Fibroblast of pulmonary artery (primary cell): Measurements from ENCODE around the gene CHCHD1.

Experiments used
- DNase-seq: peaks from one replicate; pipeline ENCODE4 v3.0.0-alpha.2; 2010; ENCODE audit warnings: low read depth
- H3K4me3 ChIP-seq: replicated peaks from 2 replicates; pipeline ENCODE4 v1.5.1; 2011; ENCODE audit warnings: low read depth, mild to moderate bottlenecking, control low read depth, low read length, moderate library complexity
- CTCF ChIP-seq: IDR thresholded peaks from 2 replicates; pipeline ENCODE4 v1.5.1; 2011; ENCODE audit warnings: mild to moderate bottlenecking, control low read depth, low read length, inconsistent platforms; ENCODE audit errors: missing control alignments

CHCHD1 gene

GRCh38 chr10:73779018-73779417 lies 2.8 kb upstream of the CHCHD1 start:
- TF ChIP-seq CTCF, result no peak
- no peak overlapping the region for H3K4me3 ChIP-seq
- DNase-seq, result no peak

GRCh38 chr10:73779539-73780197 lies 2.2 kb upstream of the CHCHD1 start:
- no peak for DNase-seq
- H3K4me3 ChIP-seq, result no peak overlapping the region
- no peak for TF ChIP-seq CTCF

- no peak overlapping the region for H3K4me3 ChIP-seq
- TF ChIP-seq CTCF, result no peak
- DNase-seq, result no peak
Measured at GRCh38 chr10:73780301-73780700, 1.5 kb upstream of the CHCHD1 start.

GRCh38 chr10:73780966-73781365 lies 882 bp upstream of the CHCHD1 start:
- DNase-seq, result no peak
- peak overlapping the region; percentile 97 for H3K4me3 ChIP-seq
- TF ChIP-seq CTCF, result no peak

GRCh38 chr10:73781548-73781878 lies 335 bp upstream of the CHCHD1 start:
- no peak for DNase-seq
- H3K4me3 ChIP-seq, result peak overlapping the region; percentile 97
- TF ChIP-seq CTCF, result no peak

- no peak for DNase-seq
- H3K4me3 ChIP-seq, result peak overlapping the region; percentile 97
- TF ChIP-seq CTCF, result no peak
Measured at GRCh38 chr10:73782749-73783085, 869 bp downstream of the CHCHD1 start.

- H3K4me3 ChIP-seq, result peak within 1 kb of the TSS; percentile 93
- DNase-seq, result peak; percentile 97
- TF ChIP-seq CTCF, result no peak
Measured at GRCh38 chr10:73785211-73785720, 3.4 kb downstream of the CHCHD1 start, which contains the start of gene ZSWIM8. Gene ZSWIM8, plus strand, starts transcription at chr10:73785606. Its CDS starts 273 bp downstream, at chr10:73785879.
